HL-60 (cell line): ENCODE results near the gene SPATA20.

ENCODE experiments used
- DNase-seq, 2 experiments: peaks; one replicate each; pipeline ENCODE4 v3.0.0-alpha.2; 2010 to 2020; ENCODE audit warnings: low read depth in 1 of 2, low spot score in 1 of 2
- H3K27ac ChIP-seq: fragments of 250-450 bp; sonication (Bioruptor Pico); replicated peaks from 2 replicates; pipeline ENCODE4 v1.5.1; 2020; ENCODE audit warnings: mild to moderate bottlenecking, moderate library complexity
- H3K27me3 ChIP-seq: fragments of 250-450 bp; sonication (Bioruptor Pico); 2 replicates; pipeline ENCODE4 v1.5.1; 2021; ENCODE audit warnings: mild to moderate bottlenecking, moderate library complexity; ENCODE audit not compliant: insufficient read depth, poor library complexity, severe bottlenecking
- H3K4me3 ChIP-seq: replicated peaks from 2 replicates; pipeline ENCODE4 v1.5.1; 2011; ENCODE audit warnings: mild to moderate bottlenecking, control low read depth, low read length; ENCODE audit not compliant: insufficient read depth
- GABPA ChIP-seq: IDR thresholded peaks from 2 replicates; pipeline ENCODE4 v1.6.1; 2012; ENCODE audit warnings: low read depth
- POLR2AphosphoS5 ChIP-seq: IDR thresholded peaks from 2 replicates; pipeline ENCODE4 v1.6.1; 2012; ENCODE audit warnings: low read depth
- SPI1 ChIP-seq: IDR thresholded peaks from 2 replicates; pipeline ENCODE4 v1.6.1; 2012; ENCODE audit warnings: low read depth, mild to moderate bottlenecking, borderline replicate concordance
- TF ChIP-seq, protein P1 (sequence below): IDR thresholded peaks from 2 replicates; pipeline ENCODE4 v1.6.1; 2012; ENCODE audit warnings: low read depth; ENCODE audit not compliant: insufficient replicate concordance
- TF ChIP-seq, protein P2 (sequence below): IDR thresholded peaks from one replicate; pipeline ENCODE4 v1.5.1; 2011; ENCODE audit warnings: low read length, control low read depth, inconsistent platforms; ENCODE audit not compliant: insufficient read depth

SPATA20 gene

DNA sequence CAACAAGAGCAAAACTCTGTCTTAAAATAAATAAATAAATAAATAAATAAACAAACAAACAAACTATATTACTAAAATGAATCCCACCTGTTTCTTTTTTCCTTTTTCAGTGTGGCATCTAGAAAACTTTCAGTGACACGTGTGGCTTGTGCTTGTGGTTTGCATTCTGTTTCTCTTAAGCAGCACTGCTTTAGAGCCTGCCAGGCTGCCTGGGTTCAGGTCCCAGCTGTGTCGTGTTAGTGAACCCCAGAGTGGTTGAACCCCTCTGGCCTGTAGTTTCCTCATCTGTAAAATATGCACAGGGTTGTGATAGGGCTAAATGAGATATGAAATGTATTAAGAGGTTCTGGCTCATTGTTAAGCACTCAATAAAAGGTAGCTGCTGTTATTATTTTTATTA lies 26.5 kb upstream of the SPATA20 start:
- H3K27me3 ChIP-seq = no peaks in the 10 kb centered on the region
- no peak overlapping the region for H3K4me3 ChIP-seq
- DNase-seq = no peak
- TF ChIP-seq SPI1 = no peak
- TF ChIP-seq, protein P1, sequence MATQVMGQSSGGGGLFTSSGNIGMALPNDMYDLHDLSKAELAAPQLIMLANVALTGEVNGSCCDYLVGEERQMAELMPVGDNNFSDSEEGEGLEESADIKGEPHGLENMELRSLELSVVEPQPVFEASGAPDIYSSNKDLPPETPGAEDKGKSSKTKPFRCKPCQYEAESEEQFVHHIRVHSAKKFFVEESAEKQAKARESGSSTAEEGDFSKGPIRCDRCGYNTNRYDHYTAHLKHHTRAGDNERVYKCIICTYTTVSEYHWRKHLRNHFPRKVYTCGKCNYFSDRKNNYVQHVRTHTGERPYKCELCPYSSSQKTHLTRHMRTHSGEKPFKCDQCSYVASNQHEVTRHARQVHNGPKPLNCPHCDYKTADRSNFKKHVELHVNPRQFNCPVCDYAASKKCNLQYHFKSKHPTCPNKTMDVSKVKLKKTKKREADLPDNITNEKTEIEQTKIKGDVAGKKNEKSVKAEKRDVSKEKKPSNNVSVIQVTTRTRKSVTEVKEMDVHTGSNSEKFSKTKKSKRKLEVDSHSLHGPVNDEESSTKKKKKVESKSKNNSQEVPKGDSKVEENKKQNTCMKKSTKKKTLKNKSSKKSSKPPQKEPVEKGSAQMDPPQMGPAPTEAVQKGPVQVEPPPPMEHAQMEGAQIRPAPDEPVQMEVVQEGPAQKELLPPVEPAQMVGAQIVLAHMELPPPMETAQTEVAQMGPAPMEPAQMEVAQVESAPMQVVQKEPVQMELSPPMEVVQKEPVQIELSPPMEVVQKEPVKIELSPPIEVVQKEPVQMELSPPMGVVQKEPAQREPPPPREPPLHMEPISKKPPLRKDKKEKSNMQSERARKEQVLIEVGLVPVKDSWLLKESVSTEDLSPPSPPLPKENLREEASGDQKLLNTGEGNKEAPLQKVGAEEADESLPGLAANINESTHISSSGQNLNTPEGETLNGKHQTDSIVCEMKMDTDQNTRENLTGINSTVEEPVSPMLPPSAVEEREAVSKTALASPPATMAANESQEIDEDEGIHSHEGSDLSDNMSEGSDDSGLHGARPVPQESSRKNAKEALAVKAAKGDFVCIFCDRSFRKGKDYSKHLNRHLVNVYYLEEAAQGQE = no peak
- no peak for TF ChIP-seq GABPA
- TF ChIP-seq POLR2AphosphoS5 = no peak
- TF ChIP-seq, protein P2, sequence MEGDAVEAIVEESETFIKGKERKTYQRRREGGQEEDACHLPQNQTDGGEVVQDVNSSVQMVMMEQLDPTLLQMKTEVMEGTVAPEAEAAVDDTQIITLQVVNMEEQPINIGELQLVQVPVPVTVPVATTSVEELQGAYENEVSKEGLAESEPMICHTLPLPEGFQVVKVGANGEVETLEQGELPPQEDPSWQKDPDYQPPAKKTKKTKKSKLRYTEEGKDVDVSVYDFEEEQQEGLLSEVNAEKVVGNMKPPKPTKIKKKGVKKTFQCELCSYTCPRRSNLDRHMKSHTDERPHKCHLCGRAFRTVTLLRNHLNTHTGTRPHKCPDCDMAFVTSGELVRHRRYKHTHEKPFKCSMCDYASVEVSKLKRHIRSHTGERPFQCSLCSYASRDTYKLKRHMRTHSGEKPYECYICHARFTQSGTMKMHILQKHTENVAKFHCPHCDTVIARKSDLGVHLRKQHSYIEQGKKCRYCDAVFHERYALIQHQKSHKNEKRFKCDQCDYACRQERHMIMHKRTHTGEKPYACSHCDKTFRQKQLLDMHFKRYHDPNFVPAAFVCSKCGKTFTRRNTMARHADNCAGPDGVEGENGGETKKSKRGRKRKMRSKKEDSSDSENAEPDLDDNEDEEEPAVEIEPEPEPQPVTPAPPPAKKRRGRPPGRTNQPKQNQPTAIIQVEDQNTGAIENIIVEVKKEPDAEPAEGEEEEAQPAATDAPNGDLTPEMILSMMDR = no peak
- no peak overlapping the region for H3K27ac ChIP-seq

- Histone ChIP-seq H3K27ac (no peak overlapping the region), H3K27me3 (no peaks in the 10 kb centered on the region), H3K4me3 (no peak overlapping the region)
- TF ChIP-seq, protein P1 = no peak
- TF ChIP-seq, protein P2 = no peak
- no peak for TF ChIP-seq GABPA
- no peak for DNase-seq
Observed at GRCh38 chr17:50521514-50521913, 25.5 kb upstream of the SPATA20 start.

GRCh38 chr17:50522766-50523165 lies 24.2 kb upstream of the SPATA20 start:
- no peak overlapping the region for H3K27ac ChIP-seq
- no peaks in the 10 kb centered on the region for H3K27me3 ChIP-seq
- DNase-seq = no peak
- no peak overlapping the region for H3K4me3 ChIP-seq
- TF ChIP-seq, protein P2 = no peak
- no peak for TF ChIP-seq SPI1
- TF ChIP-seq POLR2AphosphoS5 = no peak
- TF ChIP-seq GABPA = no peak

- Histone ChIP-seq H3K27ac (no peak overlapping the region), H3K4me3 (no peak overlapping the region), H3K27me3 (no peaks in the 10 kb centered on the region)
- DNase-seq = no peak
- TF ChIP-seq SPI1 = no peak
- TF ChIP-seq, protein P2 = no peak
- TF ChIP-seq, protein P1 = no peak
- no peak for TF ChIP-seq POLR2AphosphoS5
- TF ChIP-seq GABPA = no peak
Observed at GRCh38 chr17:50523208-50523607, 23.8 kb upstream of the SPATA20 start.
